ENCODE measurements around the gene OBP2A.
"Not testable (repeated sequence)": the region's sequence is repeated elsewhere in the genome, so short reads cannot be mapped to it uniquely, and the experiment has no call there.

The OBP2A gene

GRCh38 chr9:135526730-135527571 is 19.0 kb upstream of the OBP2A start:
- no peak for DNase-seq (ENCODE audit: low spot score)

GRCh38 chr9:135528842-135529435 is 17.0 kb upstream of the OBP2A start:
- DNase-seq (ENCODE audit: low spot score), result not testable (repeated sequence)

- no peak for DNase-seq (ENCODE audit: low spot score)
These were observed 15.8 kb upstream of the OBP2A start for GRCh38 chr9:135530146-135530545.

GRCh38 chr9:135531096-135531495 is 14.8 kb upstream of the OBP2A start:
- no peak for DNase-seq (ENCODE audit: low spot score)

- no peak for DNase-seq (ENCODE audit: low spot score)
These were observed 12.8 kb upstream of the OBP2A start for GRCh38 chr9:135533113-135533512.

GRCh38 chr9:135533674-135534073 is 12.3 kb upstream of the OBP2A start:
- DNase-seq (ENCODE audit: low spot score), result no peak

- DNase-seq (ENCODE audit: low spot score), result not testable (repeated sequence)
These were observed 11.7 kb upstream of the OBP2A start for GRCh38 chr9:135534192-135534711.

GRCh38 chr9:135534826-135535225 is 11.1 kb upstream of the OBP2A start:
- DNase-seq (ENCODE audit: low spot score), result not testable (repeated sequence)

- DNase-seq (ENCODE audit: low spot score), result not testable (repeated sequence)
These were observed 10.3 kb upstream of the OBP2A start for GRCh38 chr9:135535631-135536030.

GRCh38 chr9:135536216-135536615 is 9.7 kb upstream of the OBP2A start:
- no peak for DNase-seq (ENCODE audit: low spot score)

GRCh38 chr9:135543262-135543894 is 2.5 kb upstream of the OBP2A start:
- not testable (repeated sequence) for DNase-seq (ENCODE audit: low spot score)

GRCh38 chr9:135544981-135545635 is 818 bp upstream of the OBP2A start:
- DNase-seq (ENCODE audit: low spot score), result no peak

- DNase-seq (ENCODE audit: low spot score), result not testable (repeated sequence)
These were observed 1.1 kb downstream of the OBP2A start for GRCh38 chr9:135546792-135547617.

- no peak for DNase-seq (ENCODE audit: low spot score)
These were observed 2.1 kb downstream of the OBP2A start for GRCh38 chr9:135547756-135548736.

- DNase-seq (ENCODE audit: low spot score), result not testable (repeated sequence)
These were observed 3.8 kb downstream of the OBP2A start for GRCh38 chr9:135549478-135550343.

- no peak for DNase-seq (ENCODE audit: low spot score)
These were observed 4.5 kb downstream of the OBP2A start for GRCh38 chr9:135550344-135550918.

- no peak for DNase-seq (ENCODE audit: low spot score)
These were observed 5.1 kb downstream of the OBP2A start for GRCh38 chr9:135551031-135551430.

GRCh38 chr9:135551456-135551855 is 5.5 kb downstream of the OBP2A start:
- no peak for DNase-seq (ENCODE audit: low spot score)
